Spinal cord (tissue), 10 donors: Measurements from ENCODE around the gene DMRTA1. TPM values are rescaled to one million over a fixed set of nuclear protein-coding genes. Genes with fewer than 3 reads are reported as not detected.
A peak's percentile ranks its signal among the peaks of the same experiment; 100 is the strongest.
"Not testable (repeated sequence)": the region's sequence is repeated elsewhere in the genome, so short reads cannot be mapped to it uniquely, and the experiment has no call there.

Experiments used
- DNase-seq, 6 donors: peaks; one replicate each; pipeline versions ENCODE4 v3.0.0 to v3.0.0-alpha.2; 2013 to 2015; ENCODE audit warnings: low spot score in 6 of 6, low read depth in 4 of 6
- H3K27ac ChIP-seq: one replicate; pipeline ENCODE4 v1.5.1; 2013; ENCODE audit warnings: low read depth, low read length, control low read depth
- H3K27me3 ChIP-seq: one replicate; pipeline ENCODE4 v1.6.1; 2013; ENCODE audit warnings: low read length; ENCODE audit not compliant: control insufficient read depth, insufficient read depth
- H3K36me3 ChIP-seq: one replicate; pipeline ENCODE4 v1.6.1; 2013; ENCODE audit warnings: low read length; ENCODE audit not compliant: control insufficient read depth, insufficient read depth
- H3K4me1 ChIP-seq: one replicate; pipeline ENCODE4 v1.6.1; 2013; ENCODE audit warnings: low read length; ENCODE audit not compliant: control insufficient read depth, insufficient read depth
- H3K4me3 ChIP-seq: one replicate; pipeline ENCODE4 v1.5.1; 2013; ENCODE audit warnings: low read depth, low read length, control low read depth
- H3K9me3 ChIP-seq: one replicate; pipeline ENCODE4 v1.6.1; 2013; ENCODE audit warnings: low read length; ENCODE audit not compliant: control insufficient read depth, insufficient read depth
- WGBS: methylation state at CpG from one replicate; pipeline ENCODE4 v1.1.5; 2013; ENCODE audit warnings: missing lambda C conversion rate; ENCODE audit not compliant: insufficient coverage; 5-methylcytosine and 5-hydroxymethylcytosine counted together
- polyA plus RNA-seq, 2 donors: library from polyadenylated mRNA; unstranded; fragments of 120-200 nt; gene quantifications; one replicate each; pipeline ENCODE4 v1.2.1, GENCODE V29; 2013; ENCODE audit not compliant: insufficient read length in 2 of 2
- total RNA-seq, 2 donors: library from RNA; depleted of rRNA in 1 of 2; stranded (reverse); fragments of 120-200 nt in 1 of 2; fragments of >200 nt in 1 of 2; gene quantifications; one replicate each; pipeline versions ENCODE4 v1.2.3 to v1.2.4, GENCODE V29; 2013 to 2014
- donor health status: healthy.

Gene DMRTA1
- total and polyA plus RNA-seq, 4 donors = 0.32 to 1.1 (median 0.79) TPM

- DNase-seq = no peak
- H3K36me3 ChIP-seq = no peaks in the 10 kb centered on the region
- no peaks in the 10 kb centered on the region for H3K9me3 ChIP-seq
- H3K4me3 ChIP-seq = no peak overlapping the region
- H3K27me3 ChIP-seq = no peaks in the 10 kb centered on the region
- WGBS = no CpG with 5 or more reads among the region's 5 CpGs
- no peak overlapping the region for H3K27ac ChIP-seq
- H3K4me1 ChIP-seq = no peaks in the 10 kb centered on the region
These were observed 19.3 kb upstream of the DMRTA1 start for GRCh38 chr9:22427226-22427880.

- Histone ChIP-seq H3K9me3 (no peaks in the 10 kb centered on the region), H3K4me1 (no peaks in the 10 kb centered on the region), H3K36me3 (no peaks in the 10 kb centered on the region), H3K4me3 (no peak overlapping the region), H3K27me3 (no peaks in the 10 kb centered on the region), H3K27ac (no peak overlapping the region)
- no peak for DNase-seq
- over 99% methylated on average over 9 of the region's 15 CpGs for WGBS
These were observed 12.9 kb upstream of the DMRTA1 start for GRCh38 chr9:22433691-22434090.

DNA sequence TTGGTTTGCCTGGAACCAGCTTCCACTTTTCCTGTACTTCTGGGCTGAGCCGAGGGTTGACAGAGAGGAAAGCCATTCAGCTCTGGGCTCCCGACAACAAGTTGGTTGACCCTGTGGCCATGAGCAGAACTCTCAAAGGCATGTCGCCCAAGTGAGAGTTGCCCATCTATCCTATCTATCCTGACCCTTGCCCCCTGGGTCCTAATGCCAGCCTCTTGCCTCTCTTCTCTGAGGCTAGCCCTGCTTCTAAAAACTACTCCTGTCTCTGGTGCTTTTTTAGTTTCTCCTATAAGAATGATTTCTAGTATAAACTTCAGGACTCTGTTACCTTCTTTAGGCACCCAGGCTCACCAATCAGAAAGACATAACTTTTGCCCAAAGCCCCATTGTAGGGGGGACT lies 11.4 kb upstream of the DMRTA1 start:
- not testable (repeated sequence) for H3K27ac ChIP-seq, H3K4me3 ChIP-seq, H3K36me3 ChIP-seq, H3K4me1 ChIP-seq, H3K27me3 ChIP-seq, DNase-seq, H3K9me3 ChIP-seq
- 93% methylated on average over 3 of the region's 3 CpGs for WGBS

GRCh38 chr9:22437461-22438067 lies 9.1 kb upstream of the DMRTA1 start:
- DNase-seq, H3K9me3 ChIP-seq, H3K4me1 ChIP-seq, H3K4me3 ChIP-seq, H3K27me3 ChIP-seq, H3K36me3 ChIP-seq, H3K27ac ChIP-seq: not testable (repeated sequence)
- 75% methylated on average over 4 of the region's 8 CpGs for WGBS

DNA sequence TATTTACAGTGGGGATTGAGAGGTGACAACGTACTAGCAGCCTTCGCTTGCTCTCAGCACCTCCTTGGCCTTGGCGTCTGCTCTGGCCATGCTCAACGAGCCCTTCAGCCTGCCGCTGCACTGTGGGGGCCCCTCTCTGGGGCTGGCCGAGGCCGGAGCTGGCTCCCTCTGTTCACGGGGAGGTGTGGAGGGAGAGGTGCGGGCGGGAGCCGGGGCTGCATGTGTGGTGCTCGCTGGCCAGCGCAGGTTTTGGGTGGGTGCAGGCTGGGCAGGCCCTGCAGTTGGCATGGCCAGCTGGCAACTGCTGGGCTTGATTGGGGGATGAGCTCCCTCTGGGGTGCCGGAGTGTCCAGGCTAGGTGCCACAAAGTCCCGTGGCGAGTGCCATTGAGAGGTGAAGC lies 5.8 kb upstream of the DMRTA1 start:
- 89% methylated on average over 15 of the region's 16 CpGs for WGBS
- no peaks in the 10 kb centered on the region for H3K4me1 ChIP-seq
- H3K4me3 ChIP-seq = no peak overlapping the region
- H3K27me3 ChIP-seq = no peaks in the 10 kb centered on the region
- H3K36me3 ChIP-seq = no peaks in the 10 kb centered on the region
- no peak for DNase-seq
- no peaks in the 10 kb centered on the region for H3K9me3 ChIP-seq
- H3K27ac ChIP-seq = no peak overlapping the region

DNA sequence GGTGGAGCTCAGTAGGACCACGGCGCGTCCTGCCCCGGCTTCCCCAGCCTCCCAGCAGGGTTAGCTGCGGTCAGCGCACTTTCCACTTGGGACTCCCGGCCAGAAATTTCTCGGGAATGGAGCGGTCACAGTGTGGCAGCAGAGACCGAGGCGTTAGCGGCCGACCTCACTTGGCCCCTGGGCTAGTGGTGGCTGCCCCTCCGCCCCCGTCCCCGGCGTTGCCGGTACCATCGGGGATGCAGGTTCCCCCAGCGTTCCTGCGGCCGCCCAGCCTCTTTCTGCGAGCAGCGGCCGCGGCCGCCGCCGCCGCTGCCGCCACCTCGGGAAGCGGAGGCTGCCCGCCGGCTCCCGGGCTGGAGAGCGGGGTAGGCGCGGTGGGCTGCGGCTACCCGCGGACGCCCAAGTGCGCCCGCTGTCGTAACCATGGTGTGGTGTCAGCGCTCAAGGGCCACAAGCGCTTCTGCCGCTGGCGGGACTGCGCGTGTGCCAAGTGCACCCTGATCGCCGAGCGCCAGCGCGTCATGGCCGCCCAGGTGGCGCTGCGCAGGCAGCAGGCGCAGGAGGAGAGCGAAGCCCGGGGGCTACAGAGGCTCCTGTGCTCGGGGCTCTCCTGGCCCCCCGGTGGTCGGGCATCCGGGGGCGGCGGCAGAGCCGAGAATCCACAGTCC lies 460 bp downstream of the DMRTA1 start:
- Histone ChIP-seq H3K4me1 (peaks cover 6% of the 10 kb centered on the region), H3K27ac (peak overlapping the region; percentile 77), H3K9me3 (no peaks in the 10 kb centered on the region), H3K36me3 (no peaks in the 10 kb centered on the region), H3K4me3 (peak overlapping the region; percentile 59), H3K27me3 (no peaks in the 10 kb centered on the region)
- peak; percentile 12 to 89 (median 47) for DNase-seq
- under 1% methylated on average over 70 of the region's 70 CpGs for WGBS

GRCh38 chr9:22447618-22448305 lies 1.1 kb downstream of the DMRTA1 start:
- WGBS = 19% methylated on average over 16 of the region's 17 CpGs
- no peaks in the 10 kb centered on the region for H3K36me3 ChIP-seq
- no peaks in the 10 kb centered on the region for H3K27me3 ChIP-seq
- peak overlapping the region; percentile 59 for H3K4me3 ChIP-seq
- peak in 1 of 6 donors; percentile 14 for DNase-seq
- H3K9me3 ChIP-seq = no peaks in the 10 kb centered on the region
- H3K4me1 ChIP-seq = peaks cover 6% of the 10 kb centered on the region
- no peak overlapping the region for H3K27ac ChIP-seq

- DNase-seq = no peak
- Histone ChIP-seq H3K4me3 (no peak overlapping the region), H3K27ac (no peak overlapping the region), H3K9me3 (no peaks in the 10 kb centered on the region), H3K36me3 (no peaks in the 10 kb centered on the region), H3K4me1 (peaks cover 6% of the 10 kb centered on the region), H3K27me3 (no peaks in the 10 kb centered on the region)
These were observed 3.1 kb downstream of the DMRTA1 start for GRCh38 chr9:22449719-22450118.

- Histone ChIP-seq H3K9me3 (no peaks in the 10 kb centered on the region), H3K4me3 (no peak overlapping the region), H3K36me3 (no peaks in the 10 kb centered on the region), H3K27me3 (no peaks in the 10 kb centered on the region), H3K27ac (no peak overlapping the region), H3K4me1 (peaks cover 1% of the 10 kb centered on the region)
- DNase-seq = peak in 3 of 6 donors; percentile 2 to 66 (median 47)
- WGBS = no CpG with 5 or more reads among the region's 4 CpGs
These were observed 5.9 kb downstream of the DMRTA1 start for GRCh38 chr9:22452415-22453010.
